GM23338 (cell line): Measurements from ENCODE around the gene BMP8B. TPM values are rescaled to one million over a fixed set of nuclear protein-coding genes. Genes with fewer than 3 reads are reported as not detected.

Experiments
- ATAC-seq: fragments of 200-7000 bp; cut with Tn5 transposase; 3 replicates; pipeline ENCODE4 v1.9.1; 2020
- DNase-seq: peaks from one replicate; pipeline ENCODE4 v3.0.0-alpha.2; 2015; ENCODE audit warnings: low spot score
- H2AFZ ChIP-seq: fragments of 200-600 bp; sonication (generic); 2 replicates; pipeline ENCODE4 v1.8.0; 2016; ENCODE audit warnings: antibody characterized with exemption, mild to moderate bottlenecking, moderate library complexity
- H3F3A ChIP-seq: fragments of 200-600 bp; sonication (generic); replicated peaks from 2 replicates; pipeline ENCODE4 v1.8.0; 2017; ENCODE audit warnings: antibody characterized with exemption, mixed run types, low read depth
- H3K27ac ChIP-seq: fragments of 200-600 bp; sonication (generic); 2 replicates; pipeline ENCODE4 v1.6.1; 2016; ENCODE audit warnings: low read depth
- H3K27me3 ChIP-seq: fragments of 200-600 bp; sonication (generic); 2 replicates; pipeline ENCODE4 v1.8.0; 2016; ENCODE audit warnings: mild to moderate bottlenecking, mixed run types, moderate library complexity; ENCODE audit not compliant: insufficient read depth
- H3K36me3 ChIP-seq: fragments of 200-600 bp; sonication (generic); 2 replicates; pipeline ENCODE4 v1.8.0; 2016; ENCODE audit warnings: mild to moderate bottlenecking; ENCODE audit not compliant: insufficient read depth
- H3K4me1 ChIP-seq: fragments of 200-600 bp; sonication (generic); 2 replicates; pipeline ENCODE4 v1.8.0; 2016; ENCODE audit warnings: mild to moderate bottlenecking, moderate library complexity; ENCODE audit not compliant: insufficient read depth
- H3K4me2 ChIP-seq: fragments of 200-600 bp; sonication (generic); 2 replicates; pipeline ENCODE4 v1.7.1; 2017; ENCODE audit warnings: mixed run types
- H3K4me3 ChIP-seq: fragments of 200-600 bp; sonication (generic); 2 replicates; pipeline ENCODE4 v1.6.1; 2016; ENCODE audit warnings: mixed run types
- H3K79me2 ChIP-seq: fragments of 200-600 bp; sonication (generic); replicated peaks from 2 replicates; pipeline ENCODE4 v1.8.0; 2017; ENCODE audit warnings: mild to moderate bottlenecking; ENCODE audit not compliant: insufficient read depth
- H3K9me2 ChIP-seq: fragments of 200-600 bp; sonication (generic); 2 replicates; pipeline ENCODE4 v1.8.0; 2017; ENCODE audit not compliant: insufficient read depth
- H4K20me1 ChIP-seq: fragments of 200-600 bp; sonication (generic); replicated peaks from 2 replicates; pipeline ENCODE4 v1.8.0; 2017; ENCODE audit warnings: mild to moderate bottlenecking; ENCODE audit not compliant: insufficient read depth
- H3K27ac Mint-ChIP-seq: 2 replicates; pipeline ENCODE4 v1.8.0; 2020; ENCODE audit warnings: inconsistent platforms, mild to moderate bottlenecking, moderate library complexity, mixed read lengths
- H3K27me3 Mint-ChIP-seq: 3 replicates; pipeline ENCODE4 v1.8.0; 2022; ENCODE audit warnings: low read depth, mild to moderate bottlenecking, moderate library complexity, mixed read lengths, inconsistent platforms; ENCODE audit not compliant: insufficient read depth, poor library complexity
- H3K36me3 Mint-ChIP-seq: 3 replicates; pipeline ENCODE4 v1.8.0; 2021; ENCODE audit warnings: low read depth, mild to moderate bottlenecking, inconsistent platforms, moderate library complexity, mixed read lengths
- H3K4me1 Mint-ChIP-seq: 3 replicates; pipeline ENCODE4 v1.8.0; 2020; ENCODE audit warnings: mild to moderate bottlenecking, inconsistent platforms, mixed read lengths
- H3K4me3 Mint-ChIP-seq: 3 replicates; pipeline ENCODE4 v1.8.0; 2021; ENCODE audit warnings: moderate library complexity, mild to moderate bottlenecking, inconsistent platforms, mixed read lengths
- H3K9me3 Mint-ChIP-seq: 3 replicates; pipeline ENCODE4 v1.8.0; 2020; ENCODE audit warnings: moderate library complexity, mild to moderate bottlenecking, inconsistent platforms, mixed read lengths
- CREB1 ChIP-seq: fragments of 250-450 bp; sonication (Bioruptor Pico); IDR thresholded peaks from 2 replicates; pipeline ENCODE4 v1.5.0; 2020; ENCODE audit warnings: low read depth, mild to moderate bottlenecking, moderate library complexity
- CTCF ChIP-seq, 2 experiments: fragments of 200-600 bp in 1 of 2; sonication (generic) in 1 of 2; conservative IDR thresholded peaks; 2 replicates each; pipeline versions ENCODE4 v1.5.1 to v1.6.1; 2016 to 2017; ENCODE audit warnings: antibody characterized with exemption in 2 of 2, low read depth in 2 of 2, mild to moderate bottlenecking in 2 of 2, moderate library complexity in 1 of 2
- ETS1 ChIP-seq: IDR thresholded peaks from 2 replicates; pipeline ENCODE4 v1.6.1; 2016; ENCODE audit warnings: antibody characterized with exemption
- JUNB ChIP-seq: IDR thresholded peaks from one replicate; pipeline ENCODE4 v1.6.1; 2016; ENCODE audit warnings: antibody characterized with exemption; ENCODE audit not compliant: unreplicated experiment
- NANOG ChIP-seq: IDR thresholded peaks from 2 replicates; pipeline ENCODE4 v1.6.1; 2016; ENCODE audit warnings: antibody characterized with exemption, borderline replicate concordance
- POLR2AphosphoS5 ChIP-seq: IDR thresholded peaks from 2 replicates; pipeline ENCODE4 v1.6.1; 2016; ENCODE audit warnings: antibody characterized with exemption, low read depth
- REST ChIP-seq: IDR thresholded peaks from one replicate; pipeline ENCODE4 v1.6.1; 2018; ENCODE audit warnings: antibody characterized with exemption; ENCODE audit not compliant: unreplicated experiment
- ZNF114 ChIP-seq: fragments of 250-450 bp; sonication (Bioruptor Pico); IDR thresholded peaks from 2 replicates; pipeline ENCODE4 v1.5.0; 2020; ENCODE audit warnings: mild to moderate bottlenecking, moderate library complexity
- ZNF331 ChIP-seq: fragments of 250-450 bp; sonication (Bioruptor Pico); IDR thresholded peaks from 2 replicates; pipeline ENCODE4 v1.5.0; 2020; ENCODE audit warnings: low read depth, mild to moderate bottlenecking, moderate library complexity
- polyA plus RNA-seq: library from polyadenylated mRNA; unstranded; fragments of >200 nt; fragmentation: Nextera tagmentation; extraction: Ambion mirVana; gene quantifications from 2 replicates; pipeline ENCODE4 v1.2.1, GENCODE V29; 2016
- total RNA-seq: library from RNA; depleted of rRNA; stranded (reverse); fragments of >200 nt; shearing (Covaris generic); gene quantifications from 2 replicates; pipeline ENCODE4 v1.2.3, GENCODE V29; 2014

Gene BMP8B
- total and polyA plus RNA-seq, 2 experiments from 2014 or later = 0.16 to 0.90 TPM

GRCh38 chr1:39818482-39818881 is 29.8 kb upstream of the BMP8B start:
- H3K27me3 Mint-ChIP-seq = peaks cover 16% of the 10 kb centered on the region
- Histone ChIP-seq H3K27me3 (no peaks in the 10 kb centered on the region), H3K27ac (no peak overlapping the region), H4K20me1 (no peaks in the 10 kb centered on the region), H3K4me1 (no peaks in the 10 kb centered on the region), H3K36me3 (no peaks in the 10 kb centered on the region), H3K4me3 (no peak overlapping the region), H3F3A (no peaks in the 10 kb centered on the region), H3K79me2 (no peaks in the 10 kb centered on the region), H2AFZ (no peak overlapping the region), H3K4me2 (no peak overlapping the region), H3K9me2 (no peaks in the 10 kb centered on the region)
- no peak overlapping the region for H3K27ac Mint-ChIP-seq
- no peaks in the 10 kb centered on the region for H3K9me3 Mint-ChIP-seq
- no peak overlapping the region for H3K4me3 Mint-ChIP-seq
- no peak for DNase-seq
- TF ChIP-seq REST (no peak), ZNF114 (CRISPR knock-in tag) (no peak), ETS1 (no peak), NANOG (no peak), CTCF (conservative IDR thresholded peaks at IDR 0.05; ENCODE audit: low read depth in 2 of 2) (no peak), ZNF331 (CRISPR knock-in tag) (no peak), CREB1 (no peak), POLR2AphosphoS5 (no peak), JUNB (no peak)
- ATAC-seq = no peak
- H3K36me3 Mint-ChIP-seq = no peaks in the 10 kb centered on the region
- H3K4me1 Mint-ChIP-seq = peaks cover 6% of the 10 kb centered on the region; the same call in 2 of the 3 replicates
